Glutamatergic neuron (in vitro differentiated cells): Measurements from ENCODE around the gene ICA1. TPM values are rescaled to one million over a fixed set of nuclear protein-coding genes. Genes with fewer than 3 reads are reported as not detected.

Source experiments
- DNase-seq: peaks from one replicate; pipeline ENCODE4 v3.0.0; 2022
- H3K27ac Mint-ChIP-seq: one replicate; pipeline ENCODE4 v1.8.0; 2020; ENCODE audit warnings: mild to moderate bottlenecking, mixed read lengths, inconsistent platforms; ENCODE audit not compliant: unreplicated experiment
- H3K27me3 Mint-ChIP-seq: one replicate; pipeline ENCODE4 v1.8.0; 2020; ENCODE audit warnings: mild to moderate bottlenecking, moderate library complexity, mixed read lengths, inconsistent platforms; ENCODE audit not compliant: unreplicated experiment
- H3K36me3 Mint-ChIP-seq: one replicate; pipeline ENCODE4 v1.8.0; 2020; ENCODE audit warnings: mild to moderate bottlenecking, mixed read lengths, inconsistent platforms; ENCODE audit not compliant: unreplicated experiment
- H3K4me1 Mint-ChIP-seq: one replicate; pipeline ENCODE4 v1.8.0; 2020; ENCODE audit warnings: mild to moderate bottlenecking, low read depth, mixed read lengths, inconsistent platforms; ENCODE audit not compliant: unreplicated experiment
- H3K4me3 Mint-ChIP-seq: one replicate; pipeline ENCODE4 v1.8.0; 2020; ENCODE audit warnings: mild to moderate bottlenecking, mixed read lengths, inconsistent platforms; ENCODE audit not compliant: unreplicated experiment
- H3K9me3 Mint-ChIP-seq: one replicate; pipeline ENCODE4 v1.8.0; 2020; ENCODE audit warnings: mild to moderate bottlenecking, moderate library complexity, mixed read lengths, inconsistent platforms; ENCODE audit not compliant: unreplicated experiment
- total RNA-seq: library from RNA; stranded (reverse); fragmentation: NEBNext Ultra II Directional; extraction: Animal tissue kit (Norgen Biotek cat#: 25700); gene quantifications from one replicate; pipeline ENCODE4 v1.2.1, GENCODE V29; 2021; ENCODE audit not compliant: unreplicated experiment
- TF ChIP-seq, protein P1 (sequence below): fragments of 200-600 bp; sonication (generic); IDR thresholded peaks from one replicate; pipeline ENCODE4 v1.5.0; 2021; ENCODE audit not compliant: partially characterized antibody, unreplicated experiment

ICA1 gene
- total RNA-seq, 1 donor from 2014 or later = 9.8 TPM

DNA sequence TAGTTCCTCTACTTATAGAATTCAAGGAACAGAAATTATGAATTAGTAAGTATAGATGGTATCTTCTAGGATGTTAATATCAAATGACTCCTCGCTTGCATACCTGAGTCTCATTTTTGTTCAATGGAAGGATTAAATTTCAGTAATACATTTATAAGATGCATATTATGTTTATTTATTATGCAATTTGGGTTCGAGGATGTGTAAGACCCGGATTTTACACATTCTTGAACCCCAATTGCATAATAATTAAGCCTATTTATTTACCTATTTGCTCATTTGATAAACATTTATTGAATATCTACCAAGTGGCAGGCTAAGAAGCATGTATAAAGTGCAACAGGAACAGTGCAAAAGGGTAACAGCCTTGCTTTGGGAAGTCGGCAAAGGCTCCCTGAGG is 52.6 kb downstream of the ICA1 start:
- Mint-ChIP-seq H3K4me1 (peaks cover 25% of the 10 kb centered on the region), H3K36me3 (no peaks in the 10 kb centered on the region), H3K9me3 (peaks cover 4% of the 10 kb centered on the region), H3K27ac (no peak overlapping the region), H3K27me3 (peaks cover 2% of the 10 kb centered on the region), H3K4me3 (no peak overlapping the region)
- TF ChIP-seq, protein P1, sequence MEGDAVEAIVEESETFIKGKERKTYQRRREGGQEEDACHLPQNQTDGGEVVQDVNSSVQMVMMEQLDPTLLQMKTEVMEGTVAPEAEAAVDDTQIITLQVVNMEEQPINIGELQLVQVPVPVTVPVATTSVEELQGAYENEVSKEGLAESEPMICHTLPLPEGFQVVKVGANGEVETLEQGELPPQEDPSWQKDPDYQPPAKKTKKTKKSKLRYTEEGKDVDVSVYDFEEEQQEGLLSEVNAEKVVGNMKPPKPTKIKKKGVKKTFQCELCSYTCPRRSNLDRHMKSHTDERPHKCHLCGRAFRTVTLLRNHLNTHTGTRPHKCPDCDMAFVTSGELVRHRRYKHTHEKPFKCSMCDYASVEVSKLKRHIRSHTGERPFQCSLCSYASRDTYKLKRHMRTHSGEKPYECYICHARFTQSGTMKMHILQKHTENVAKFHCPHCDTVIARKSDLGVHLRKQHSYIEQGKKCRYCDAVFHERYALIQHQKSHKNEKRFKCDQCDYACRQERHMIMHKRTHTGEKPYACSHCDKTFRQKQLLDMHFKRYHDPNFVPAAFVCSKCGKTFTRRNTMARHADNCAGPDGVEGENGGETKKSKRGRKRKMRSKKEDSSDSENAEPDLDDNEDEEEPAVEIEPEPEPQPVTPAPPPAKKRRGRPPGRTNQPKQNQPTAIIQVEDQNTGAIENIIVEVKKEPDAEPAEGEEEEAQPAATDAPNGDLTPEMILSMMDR = no peak
- DNase-seq = no peak

DNA sequence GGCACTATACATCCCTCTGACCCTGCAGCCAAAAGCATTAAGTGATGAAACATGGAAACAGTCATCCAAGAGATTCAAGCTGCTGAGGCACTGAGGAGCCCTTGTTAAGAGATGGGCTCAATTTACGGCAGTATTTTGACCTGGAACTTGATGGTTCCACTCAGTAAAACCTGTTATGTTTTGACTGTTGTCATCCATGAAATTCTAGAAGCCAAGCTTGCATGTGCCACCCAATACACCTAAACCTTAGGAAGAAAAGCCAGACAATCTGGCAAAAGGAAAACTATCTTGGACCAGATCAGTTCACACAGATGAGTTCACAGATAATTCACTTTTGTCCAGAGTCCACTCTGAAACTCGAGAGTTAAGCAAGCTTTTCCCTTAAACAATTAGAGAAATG is 53.2 kb downstream of the ICA1 start:
- H3K27ac Mint-ChIP-seq = no peak overlapping the region
- H3K27me3 Mint-ChIP-seq = peaks cover 2% of the 10 kb centered on the region
- H3K4me3 Mint-ChIP-seq = no peak overlapping the region
- no peak for DNase-seq
- H3K36me3 Mint-ChIP-seq = no peaks in the 10 kb centered on the region
- H3K4me1 Mint-ChIP-seq = peaks cover 20% of the 10 kb centered on the region
- TF ChIP-seq, protein P1 = no peak
- peaks cover 4% of the 10 kb centered on the region for H3K9me3 Mint-ChIP-seq

DNA sequence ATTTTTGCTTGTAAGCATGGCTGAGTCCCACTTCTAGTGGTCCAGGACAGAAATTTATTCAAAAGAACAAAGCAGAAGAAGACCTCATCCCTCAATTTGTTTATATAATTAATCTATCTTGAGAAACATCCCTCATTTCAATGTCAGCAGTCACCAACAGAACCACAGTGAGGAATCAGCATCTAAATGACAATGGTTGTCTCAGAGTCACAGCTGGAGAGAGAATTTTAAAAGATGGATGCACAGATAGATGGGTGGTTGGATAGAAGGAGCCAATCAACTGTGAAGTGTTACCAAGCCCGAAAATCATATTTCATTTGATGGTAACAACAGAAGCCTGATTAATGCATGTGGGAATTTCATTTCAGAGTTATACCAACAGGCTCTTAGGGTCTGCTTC is 55.0 kb downstream of the ICA1 start:
- no peaks in the 10 kb centered on the region for H3K36me3 Mint-ChIP-seq
- no peaks in the 10 kb centered on the region for H3K27me3 Mint-ChIP-seq
- H3K27ac Mint-ChIP-seq = no peak overlapping the region
- peaks cover 2% of the 10 kb centered on the region for H3K9me3 Mint-ChIP-seq
- peaks cover 7% of the 10 kb centered on the region for H3K4me1 Mint-ChIP-seq
- DNase-seq = no peak
- TF ChIP-seq, protein P1 = no peak
- no peak overlapping the region for H3K4me3 Mint-ChIP-seq

DNA sequence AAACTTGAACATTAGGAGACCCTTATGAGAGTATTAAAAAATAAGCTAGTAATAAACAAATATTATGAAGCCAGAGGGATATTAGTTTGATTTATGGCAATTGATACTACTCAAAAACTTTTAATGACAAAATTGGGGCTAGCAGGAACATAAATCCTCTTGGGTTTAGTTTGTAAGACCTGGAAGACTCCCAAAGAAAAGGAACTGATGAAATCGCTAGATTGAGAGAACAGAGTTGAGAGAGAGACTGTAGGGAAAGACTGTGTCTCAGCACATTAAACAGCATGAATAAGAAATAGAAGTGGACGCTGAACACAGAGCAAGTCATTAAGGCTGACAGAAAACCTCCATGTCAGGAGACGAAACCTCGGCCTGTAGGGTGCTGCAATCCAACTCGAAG is 56.4 kb downstream of the ICA1 start:
- peaks cover 5% of the 10 kb centered on the region for H3K4me1 Mint-ChIP-seq
- TF ChIP-seq, protein P1 = no peak
- peaks cover 2% of the 10 kb centered on the region for H3K9me3 Mint-ChIP-seq
- no peak overlapping the region for H3K4me3 Mint-ChIP-seq
- H3K27me3 Mint-ChIP-seq = no peaks in the 10 kb centered on the region
- DNase-seq = no peak
- no peak overlapping the region for H3K27ac Mint-ChIP-seq
- no peaks in the 10 kb centered on the region for H3K36me3 Mint-ChIP-seq

DNA sequence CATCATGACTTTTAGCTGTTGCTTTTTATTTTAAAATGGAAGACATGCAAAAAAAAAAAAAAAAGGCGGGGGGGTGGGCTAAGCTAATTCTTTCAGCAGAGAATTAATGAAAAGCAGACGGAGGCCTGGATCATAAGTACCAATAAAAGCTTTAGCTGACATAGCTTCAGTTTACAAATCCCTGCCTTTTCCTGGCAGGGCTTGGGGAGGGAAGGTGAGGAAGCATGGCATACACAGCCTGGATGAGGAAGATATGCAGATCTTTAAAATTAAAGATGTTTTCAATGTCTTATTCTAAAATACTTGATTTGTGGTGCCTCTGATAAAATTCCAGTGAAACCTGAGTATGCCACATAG is 57.0 kb downstream of the ICA1 start:
- Mint-ChIP-seq H3K36me3 (no peaks in the 10 kb centered on the region), H3K4me1 (peaks cover 5% of the 10 kb centered on the region), H3K27ac (no peak overlapping the region), H3K27me3 (peaks cover 2% of the 10 kb centered on the region), H3K4me3 (no peak overlapping the region), H3K9me3 (peaks cover 2% of the 10 kb centered on the region)
- TF ChIP-seq, protein P1 = no peak
- DNase-seq = no peak
